Tibial artery (tissue), 4 donors: ENCODE measurements around the gene RAP1GAP.

Experiments
- DNase-seq, 2 donors: peaks; one replicate each; pipeline ENCODE4 v3.0.0-alpha.2; 2019
- H3K27ac ChIP-seq, 2 donors: fragments of 200-600 bp; sonication (generic) in 1 of 2; 1 replicate in 1 of 2; 2 replicates in 1 of 2; pipeline ENCODE4 v1.5.1; 2018 to 2019; ENCODE audit warnings: mild to moderate bottlenecking in 1 of 2
- H3K27me3 ChIP-seq, 2 donors: fragments of 200-600 bp; sonication (generic) in 1 of 2; one replicate each; pipeline versions ENCODE4 v1.5.1 to v1.6.0; 2016 to 2019
- H3K36me3 ChIP-seq, 3 donors: fragments of 200-600 bp; sonication (generic) in 2 of 3; one replicate each; pipeline ENCODE4 v1.5.1; 2016 to 2019; ENCODE audit warnings: mild to moderate bottlenecking in 2 of 3
- H3K4me1 ChIP-seq, 4 donors: fragments of 200-600 bp; sonication (generic) in 2 of 4; 1 replicate in 3 of 4; 2 replicates in 1 of 4; pipeline ENCODE4 v1.5.1; 2016 to 2019
- H3K4me3 ChIP-seq, 2 donors: fragments of 200-600 bp; sonication (generic) in 1 of 2; 1 replicate in 1 of 2; 2 replicates in 1 of 2; pipeline ENCODE4 v1.5.1; 2018 to 2019; ENCODE audit warnings: mild to moderate bottlenecking in 2 of 2
- H3K9me3 ChIP-seq, 3 donors: fragments of 200-600 bp; sonication (generic) in 1 of 3; one replicate each; pipeline ENCODE4 v1.5.1; 2016 to 2019
- CTCF ChIP-seq, 2 experiments: fragments of 200-600 bp in 1 of 2; fragments of 450-650 bp in 1 of 2; IDR thresholded peaks; one replicate each; pipeline ENCODE4 v1.5.1; 2017 to 2019; ENCODE audit warnings: antibody characterized with exemption in 2 of 2, mild to moderate bottlenecking in 1 of 2, moderate library complexity in 1 of 2
- intact Hi-C: fragments of 100-400 bp; cut with DNase I; formaldehyde crosslinking; loops from one replicate; pipeline ENCODE4 v1.15.0; 2023; ENCODE audit warnings: low total_unique reads

The RAP1GAP gene

GRCh38 chr1:21560916-21561638 is 108.1 kb downstream of the RAP1GAP start:
- no peak for DNase-seq
- Histone ChIP-seq H3K4me1 (no peaks in the 10 kb centered on the region), H3K36me3 (no peaks in the 10 kb centered on the region), H3K27ac (no peak overlapping the region), H3K4me3 (no peak overlapping the region), H3K27me3 (peaks cover 0 to 73% of the 10 kb centered on the region in 2 donors), H3K9me3 (no peaks in the 10 kb centered on the region)
- no peak for TF ChIP-seq CTCF (IDR thresholded peaks at IDR 0.05)
- intact Hi-C loops, result no loop called here

- H3K27ac ChIP-seq, result no peak overlapping the region
- DNase-seq, result no peak
- TF ChIP-seq CTCF (IDR thresholded peaks at IDR 0.05), result no peak
- H3K4me1 ChIP-seq, result no peaks in the 10 kb centered on the region
- H3K36me3 ChIP-seq, result no peaks in the 10 kb centered on the region
- no peak overlapping the region for H3K4me3 ChIP-seq
- H3K9me3 ChIP-seq, result no peaks in the 10 kb centered on the region
- intact Hi-C loops, result no loop called here
- H3K27me3 ChIP-seq, result peaks cover 0 to 73% of the 10 kb centered on the region in 2 donors
Observed at GRCh38 chr1:21559788-21560567, 109.2 kb downstream of the RAP1GAP start.

- no peak for DNase-seq
- no peak overlapping the region for H3K4me3 ChIP-seq
- no peaks in the 10 kb centered on the region for H3K9me3 ChIP-seq
- TF ChIP-seq CTCF (IDR thresholded peaks at IDR 0.05), result no peak
- no peak overlapping the region for H3K27ac ChIP-seq
- H3K36me3 ChIP-seq, result no peaks in the 10 kb centered on the region
- intact Hi-C loops, result no loop called here
- peaks cover 0 to 43% of the 10 kb centered on the region in 2 donors for H3K27me3 ChIP-seq
- no peaks in the 10 kb centered on the region for H3K4me1 ChIP-seq
Observed at GRCh38 chr1:21553116-21553926, 115.8 kb downstream of the RAP1GAP start.

- Histone ChIP-seq H3K4me1 (no peaks in the 10 kb centered on the region), H3K36me3 (no peaks in the 10 kb centered on the region), H3K27ac (no peak overlapping the region), H3K4me3 (no peak overlapping the region), H3K9me3 (no peaks in the 10 kb centered on the region), H3K27me3 (peaks cover 0 to 43% of the 10 kb centered on the region in 2 donors)
- intact Hi-C loops, result no loop called here
- no peak for DNase-seq
- no peak for TF ChIP-seq CTCF (IDR thresholded peaks at IDR 0.05)
Observed at GRCh38 chr1:21552715-21553114, 116.4 kb downstream of the RAP1GAP start.

- peaks cover 0 to 33% of the 10 kb centered on the region in 2 donors for H3K27me3 ChIP-seq
- no peak overlapping the region for H3K4me3 ChIP-seq
- TF ChIP-seq CTCF (IDR thresholded peaks at IDR 0.05), result no peak
- H3K36me3 ChIP-seq, result no peaks in the 10 kb centered on the region
- intact Hi-C loops, result no loop called here
- H3K9me3 ChIP-seq, result no peaks in the 10 kb centered on the region
- no peak overlapping the region for H3K27ac ChIP-seq
- no peaks in the 10 kb centered on the region for H3K4me1 ChIP-seq
- no peak for DNase-seq
Observed at GRCh38 chr1:21550866-21551475, 118.2 kb downstream of the RAP1GAP start.
